ENCODE results near the gene TPH1.

TPH1 gene

DNA sequence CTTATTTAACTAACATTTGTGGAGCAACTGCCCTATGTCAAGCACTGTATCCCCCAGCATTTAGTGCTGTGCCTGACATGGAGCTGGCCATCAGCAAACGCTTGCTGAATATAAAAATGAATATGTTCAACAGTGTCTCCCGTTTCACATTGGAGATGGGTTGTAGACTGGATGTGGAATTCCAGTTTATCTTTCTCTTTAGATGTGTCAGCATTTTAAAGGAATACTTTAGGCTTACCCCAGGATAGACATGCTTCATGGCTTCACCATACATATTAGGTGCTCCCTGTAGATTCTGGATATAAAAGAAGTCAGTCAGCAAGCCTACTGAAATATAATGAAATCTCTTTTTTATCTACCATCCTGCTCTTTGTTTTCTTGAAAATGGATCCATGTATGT is 21.3 kb upstream of the TPH1 start:
- DNase-seq, result no peak
- no peaks in the 10 kb centered on the region for H3K4me1 ChIP-seq (ENCODE audit: control insufficient read depth, insufficient read depth, low read length, poor library complexity, severe bottlenecking)
- no peak overlapping the region for H3K4me3 ChIP-seq (ENCODE audit: insufficient read depth, low read depth, low read length, poor library complexity, severe bottlenecking)
- H3K27ac ChIP-seq (ENCODE audit: insufficient read depth, low read length, poor library complexity, severe bottlenecking), result no peak overlapping the region
- no peaks in the 10 kb centered on the region for H3K27me3 ChIP-seq (replicated peaks; ENCODE audit: control insufficient read depth, insufficient read depth, low read length, poor library complexity, severe bottlenecking)
- H3K36me3 ChIP-seq (ENCODE audit: control insufficient read depth, insufficient read depth, low read length), result no peaks in the 10 kb centered on the region
- H3K9me3 ChIP-seq (ENCODE audit: control insufficient read depth, low read length), result no peaks in the 10 kb centered on the region

DNA sequence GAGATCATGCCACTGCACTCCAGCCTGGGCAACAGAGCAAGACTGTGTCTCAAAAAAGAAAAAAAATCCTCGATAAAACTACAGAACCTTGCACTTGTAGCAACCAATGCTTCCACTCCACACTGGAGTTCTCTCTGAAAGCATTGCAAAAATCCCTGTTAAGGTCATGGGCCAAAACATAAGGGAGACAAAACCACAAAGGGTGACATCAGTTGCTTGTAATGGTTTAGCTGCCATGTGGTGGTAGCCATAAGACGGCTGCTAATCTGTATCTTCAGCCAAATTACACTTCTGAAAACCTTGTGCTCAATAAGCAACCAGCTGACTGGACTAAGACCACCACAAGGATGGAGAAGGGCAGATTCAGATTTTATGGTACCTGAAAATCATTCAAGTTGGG is 20.6 kb upstream of the TPH1 start:
- Histone ChIP-seq H3K9me3 (ENCODE audit: control insufficient read depth, low read length) (no peaks in the 10 kb centered on the region), H3K4me3 (ENCODE audit: insufficient read depth, low read depth, low read length, poor library complexity, severe bottlenecking) (no peak overlapping the region), H3K27me3 (replicated peaks; ENCODE audit: control insufficient read depth, insufficient read depth, low read length, poor library complexity, severe bottlenecking) (no peaks in the 10 kb centered on the region), H3K36me3 (ENCODE audit: control insufficient read depth, insufficient read depth, low read length) (no peaks in the 10 kb centered on the region), H3K4me1 (ENCODE audit: control insufficient read depth, insufficient read depth, low read length, poor library complexity, severe bottlenecking) (no peaks in the 10 kb centered on the region), H3K27ac (ENCODE audit: insufficient read depth, low read length, poor library complexity, severe bottlenecking) (no peak overlapping the region)
- DNase-seq, result no peak

DNA sequence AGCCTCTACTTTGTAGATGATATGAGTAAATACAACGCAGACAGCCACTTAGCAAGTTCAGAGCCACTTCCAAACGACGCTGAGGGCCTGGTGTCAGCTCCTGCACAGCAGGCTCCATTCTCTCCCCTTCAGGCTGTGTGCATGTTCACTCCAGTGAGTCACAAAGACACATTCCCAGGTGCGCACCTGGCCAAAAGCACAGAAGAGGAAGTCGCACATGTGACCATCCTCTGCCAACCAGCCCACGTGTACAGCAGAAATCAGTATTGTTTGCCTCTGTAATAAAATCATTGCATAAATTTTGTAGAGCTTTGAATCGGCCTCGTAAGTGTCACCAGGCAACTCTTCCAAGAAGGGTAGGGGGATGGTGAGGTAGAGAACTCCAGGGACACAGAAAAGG is 19.5 kb upstream of the TPH1 start:
- Histone ChIP-seq H3K27me3 (replicated peaks; ENCODE audit: control insufficient read depth, insufficient read depth, low read length, poor library complexity, severe bottlenecking) (no peaks in the 10 kb centered on the region), H3K36me3 (ENCODE audit: control insufficient read depth, insufficient read depth, low read length) (no peaks in the 10 kb centered on the region), H3K4me3 (ENCODE audit: insufficient read depth, low read depth, low read length, poor library complexity, severe bottlenecking) (no peak overlapping the region), H3K9me3 (ENCODE audit: control insufficient read depth, low read length) (no peaks in the 10 kb centered on the region), H3K4me1 (ENCODE audit: control insufficient read depth, insufficient read depth, low read length, poor library complexity, severe bottlenecking) (no peaks in the 10 kb centered on the region), H3K27ac (ENCODE audit: insufficient read depth, low read length, poor library complexity, severe bottlenecking) (no peak overlapping the region)
- DNase-seq, result no peak

DNA sequence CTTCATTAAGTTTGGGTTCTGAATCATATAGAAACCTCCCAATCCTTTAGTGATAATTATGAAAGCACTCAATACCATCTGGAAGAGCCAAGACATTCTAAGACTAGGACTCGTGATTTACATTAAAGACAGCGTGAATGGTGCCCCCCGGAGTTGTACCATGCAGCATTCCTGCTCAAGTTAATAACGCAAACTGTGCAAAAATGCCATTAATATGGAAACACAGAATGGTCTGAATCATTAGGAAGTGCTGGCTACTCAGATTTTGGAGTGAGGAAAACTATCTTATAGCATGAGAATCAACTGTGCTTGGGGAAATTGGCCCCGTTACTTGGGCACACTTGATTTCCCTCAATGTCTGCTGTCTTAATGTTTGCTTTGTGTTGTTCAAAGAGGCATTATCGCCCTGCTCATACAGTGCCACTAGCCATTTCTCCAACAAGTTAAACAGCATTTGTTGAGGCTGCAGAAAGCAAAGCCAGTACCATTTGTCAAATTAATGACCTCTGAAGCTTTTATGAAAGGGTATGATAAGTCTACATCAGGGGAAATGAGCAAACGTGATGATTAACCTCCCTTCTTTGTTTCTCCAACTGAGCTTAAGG is 18.5 kb upstream of the TPH1 start:
- H3K27me3 ChIP-seq (replicated peaks; ENCODE audit: control insufficient read depth, insufficient read depth, low read length, poor library complexity, severe bottlenecking), result no peaks in the 10 kb centered on the region
- no peak overlapping the region for H3K4me3 ChIP-seq (ENCODE audit: insufficient read depth, low read depth, low read length, poor library complexity, severe bottlenecking)
- H3K9me3 ChIP-seq (ENCODE audit: control insufficient read depth, low read length), result no peaks in the 10 kb centered on the region
- no peaks in the 10 kb centered on the region for H3K36me3 ChIP-seq (ENCODE audit: control insufficient read depth, insufficient read depth, low read length)
- H3K4me1 ChIP-seq (ENCODE audit: control insufficient read depth, insufficient read depth, low read length, poor library complexity, severe bottlenecking), result no peaks in the 10 kb centered on the region
- DNase-seq, result no peak
- H3K27ac ChIP-seq (ENCODE audit: insufficient read depth, low read length, poor library complexity, severe bottlenecking), result no peak overlapping the region

DNA sequence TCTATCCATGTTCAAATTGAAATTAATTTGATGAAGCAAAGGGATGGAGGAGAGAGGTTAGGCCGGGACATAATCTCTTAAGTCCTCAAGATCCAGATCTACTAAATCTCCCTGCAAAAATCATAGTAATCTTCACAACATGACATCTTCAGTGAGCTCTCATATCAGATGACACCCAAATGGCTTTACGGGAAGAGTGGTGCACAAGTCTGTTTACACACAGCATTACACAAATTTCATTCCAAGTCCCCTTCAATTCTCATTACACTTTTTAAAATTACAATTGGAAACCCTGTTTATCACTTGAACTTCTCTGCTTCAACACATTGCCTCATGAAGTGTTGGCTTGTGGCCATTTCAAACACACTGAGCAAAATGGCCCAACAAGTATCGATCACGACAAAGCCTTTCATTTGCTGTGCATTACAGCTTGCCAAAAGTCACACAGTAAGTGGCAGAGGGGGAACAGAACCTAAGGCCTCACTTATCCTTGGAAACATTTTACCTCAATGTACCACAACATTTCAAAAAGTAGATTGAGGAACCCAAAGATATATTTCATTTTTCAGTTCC is 17.9 kb upstream of the TPH1 start:
- H3K36me3 ChIP-seq (ENCODE audit: control insufficient read depth, insufficient read depth, low read length), result no peaks in the 10 kb centered on the region
- H3K4me3 ChIP-seq (ENCODE audit: insufficient read depth, low read depth, low read length, poor library complexity, severe bottlenecking), result no peak overlapping the region
- DNase-seq, result no peak
- no peak overlapping the region for H3K27ac ChIP-seq (ENCODE audit: insufficient read depth, low read length, poor library complexity, severe bottlenecking)
- no peaks in the 10 kb centered on the region for H3K4me1 ChIP-seq (ENCODE audit: control insufficient read depth, insufficient read depth, low read length, poor library complexity, severe bottlenecking)
- no peaks in the 10 kb centered on the region for H3K27me3 ChIP-seq (replicated peaks; ENCODE audit: control insufficient read depth, insufficient read depth, low read length, poor library complexity, severe bottlenecking)
- H3K9me3 ChIP-seq (ENCODE audit: control insufficient read depth, low read length), result no peaks in the 10 kb centered on the region

DNA sequence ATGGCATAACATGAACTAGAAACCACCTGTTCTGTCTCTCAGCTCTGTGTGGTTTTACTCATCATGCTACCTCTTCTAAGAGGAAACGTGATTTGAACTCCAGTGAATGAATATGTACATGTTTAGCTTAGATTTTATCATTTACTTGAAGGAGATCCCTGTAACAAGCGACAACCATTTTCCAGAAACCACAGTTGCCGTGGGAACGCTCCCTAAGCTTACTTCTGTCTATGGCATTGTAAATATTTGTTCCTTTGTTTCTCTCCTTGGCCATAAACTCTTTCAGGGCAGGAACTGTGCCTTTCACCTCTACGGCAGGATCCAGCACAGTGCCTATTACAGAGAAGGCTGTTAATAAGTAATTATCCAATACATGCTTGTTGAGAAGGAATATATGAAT is 17.1 kb upstream of the TPH1 start:
- no peak overlapping the region for H3K4me3 ChIP-seq (ENCODE audit: insufficient read depth, low read depth, low read length, poor library complexity, severe bottlenecking)
- no peak for DNase-seq
- no peaks in the 10 kb centered on the region for H3K27me3 ChIP-seq (replicated peaks; ENCODE audit: control insufficient read depth, insufficient read depth, low read length, poor library complexity, severe bottlenecking)
- H3K27ac ChIP-seq (ENCODE audit: insufficient read depth, low read length, poor library complexity, severe bottlenecking), result no peak overlapping the region
- H3K36me3 ChIP-seq (ENCODE audit: control insufficient read depth, insufficient read depth, low read length), result no peaks in the 10 kb centered on the region
- no peaks in the 10 kb centered on the region for H3K9me3 ChIP-seq (ENCODE audit: control insufficient read depth, low read length)
- no peaks in the 10 kb centered on the region for H3K4me1 ChIP-seq (ENCODE audit: control insufficient read depth, insufficient read depth, low read length, poor library complexity, severe bottlenecking)

DNA sequence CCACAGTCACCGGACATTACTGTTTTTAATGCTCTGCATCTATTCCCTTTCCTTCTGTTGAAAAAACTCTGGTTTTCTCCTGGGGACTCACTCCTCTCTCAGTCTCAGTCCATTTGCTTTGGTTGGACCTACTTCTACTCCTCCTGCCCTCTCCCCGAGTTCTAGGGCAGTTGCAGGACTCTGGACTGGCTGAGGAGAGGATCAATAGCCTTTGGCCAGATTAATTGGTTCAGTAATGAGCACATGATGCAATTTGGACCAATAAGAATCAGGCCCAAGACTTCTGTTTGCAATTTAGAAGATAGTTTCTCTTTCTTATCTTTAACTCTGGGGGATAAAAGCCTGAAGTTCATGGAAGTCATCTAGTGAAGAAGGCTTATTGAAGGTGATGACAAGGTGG is 15.3 kb upstream of the TPH1 start:
- no peaks in the 10 kb centered on the region for H3K27me3 ChIP-seq (replicated peaks; ENCODE audit: control insufficient read depth, insufficient read depth, low read length, poor library complexity, severe bottlenecking)
- no peaks in the 10 kb centered on the region for H3K36me3 ChIP-seq (ENCODE audit: control insufficient read depth, insufficient read depth, low read length)
- no peaks in the 10 kb centered on the region for H3K9me3 ChIP-seq (ENCODE audit: control insufficient read depth, low read length)
- H3K4me3 ChIP-seq (ENCODE audit: insufficient read depth, low read depth, low read length, poor library complexity, severe bottlenecking), result no peak overlapping the region
- DNase-seq, result no peak
- H3K4me1 ChIP-seq (ENCODE audit: control insufficient read depth, insufficient read depth, low read length, poor library complexity, severe bottlenecking), result no peaks in the 10 kb centered on the region
- no peak overlapping the region for H3K27ac ChIP-seq (ENCODE audit: insufficient read depth, low read length, poor library complexity, severe bottlenecking)

DNA sequence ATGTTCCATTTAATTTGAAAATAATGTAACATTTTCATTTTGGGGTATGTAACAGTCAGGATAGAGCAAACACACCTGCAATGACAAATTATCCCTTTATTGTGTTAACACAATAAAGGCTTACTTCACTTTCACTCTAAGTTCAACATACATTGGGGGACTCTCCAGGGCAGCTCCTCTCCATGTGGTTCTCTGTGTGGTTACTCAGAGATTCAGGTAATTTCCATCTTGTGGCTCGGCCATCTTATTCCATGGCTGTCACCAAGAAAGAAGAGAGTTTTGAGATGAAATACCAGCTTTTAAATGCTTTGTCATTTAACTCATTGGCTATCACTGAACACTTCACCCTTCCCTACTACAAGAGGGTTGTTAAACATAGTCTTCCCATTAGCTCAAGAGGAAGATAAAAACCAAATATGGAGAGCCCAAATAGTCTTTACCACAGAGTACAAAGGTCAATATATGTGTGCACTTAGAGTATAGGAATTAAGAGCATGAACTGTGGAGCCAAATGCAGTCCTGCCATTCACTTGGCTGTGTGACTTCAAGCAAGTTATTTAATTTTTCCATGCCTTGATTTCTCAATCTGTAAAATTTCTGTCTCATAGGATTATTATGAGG is 10.6 kb upstream of the TPH1 start:
- H3K27ac ChIP-seq (ENCODE audit: insufficient read depth, low read length, poor library complexity, severe bottlenecking), result no peak overlapping the region
- H3K36me3 ChIP-seq (ENCODE audit: control insufficient read depth, insufficient read depth, low read length), result no peaks in the 10 kb centered on the region
- no peaks in the 10 kb centered on the region for H3K9me3 ChIP-seq (ENCODE audit: control insufficient read depth, low read length)
- no peaks in the 10 kb centered on the region for H3K4me1 ChIP-seq (ENCODE audit: control insufficient read depth, insufficient read depth, low read length, poor library complexity, severe bottlenecking)
- DNase-seq, result no peak
- H3K4me3 ChIP-seq (ENCODE audit: insufficient read depth, low read depth, low read length, poor library complexity, severe bottlenecking), result no peak overlapping the region
- H3K27me3 ChIP-seq (replicated peaks; ENCODE audit: control insufficient read depth, insufficient read depth, low read length, poor library complexity, severe bottlenecking), result no peaks in the 10 kb centered on the region

DNA sequence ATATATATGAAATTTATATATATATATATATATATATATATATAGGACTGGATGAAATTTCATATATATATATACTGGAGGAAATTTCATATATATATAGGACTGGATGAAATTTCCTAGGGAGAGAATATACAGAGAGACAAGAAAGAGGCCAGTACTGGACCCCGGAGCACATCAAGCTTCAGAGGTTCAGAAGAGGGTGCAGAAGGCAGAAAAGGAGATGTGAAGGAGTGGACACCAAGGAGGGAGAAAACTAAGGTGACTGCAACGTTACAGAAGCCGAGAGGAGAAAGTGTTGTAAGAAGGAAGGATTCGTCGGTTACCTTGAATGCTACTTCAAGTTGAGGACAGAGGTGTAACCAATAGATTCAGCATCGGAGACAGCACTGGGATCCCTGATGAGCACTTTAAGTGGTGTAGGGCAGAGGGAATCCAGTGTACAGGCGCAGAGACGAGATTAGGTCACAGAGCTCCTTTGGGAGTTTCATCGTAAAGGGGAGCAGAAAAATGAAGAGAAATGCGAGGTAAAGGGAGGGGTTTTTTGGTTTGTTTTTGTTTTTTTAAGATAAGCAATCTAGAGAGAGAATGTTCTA is 8.5 kb upstream of the TPH1 start:
- no peak for DNase-seq
- Histone ChIP-seq H3K36me3 (ENCODE audit: control insufficient read depth, insufficient read depth, low read length) (no peaks in the 10 kb centered on the region), H3K4me3 (ENCODE audit: insufficient read depth, low read depth, low read length, poor library complexity, severe bottlenecking) (no peak overlapping the region), H3K27ac (ENCODE audit: insufficient read depth, low read length, poor library complexity, severe bottlenecking) (no peak overlapping the region), H3K4me1 (ENCODE audit: control insufficient read depth, insufficient read depth, low read length, poor library complexity, severe bottlenecking) (no peaks in the 10 kb centered on the region), H3K9me3 (ENCODE audit: control insufficient read depth, low read length) (no peaks in the 10 kb centered on the region), H3K27me3 (replicated peaks; ENCODE audit: control insufficient read depth, insufficient read depth, low read length, poor library complexity, severe bottlenecking) (no peaks in the 10 kb centered on the region)

DNA sequence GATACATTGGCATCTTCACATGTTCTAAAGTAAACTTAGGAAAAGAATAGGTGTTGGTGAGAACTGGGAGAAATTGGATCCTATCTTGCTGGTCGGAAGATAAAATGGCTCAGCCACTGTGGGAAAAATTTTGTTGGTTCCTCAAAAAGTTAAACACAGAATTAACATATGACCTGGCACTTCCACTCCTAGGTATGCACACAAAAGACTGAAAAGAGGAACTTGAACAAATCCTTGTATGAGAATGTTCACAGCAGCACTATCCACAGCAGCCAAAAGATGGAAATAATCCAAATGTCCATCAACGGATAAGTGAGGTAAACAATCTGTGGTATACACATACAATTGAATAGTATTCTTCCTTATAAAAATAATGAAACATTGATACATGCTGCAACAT is 4.8 kb upstream of the TPH1 start:
- no peaks in the 10 kb centered on the region for H3K27me3 ChIP-seq (replicated peaks; ENCODE audit: control insufficient read depth, insufficient read depth, low read length, poor library complexity, severe bottlenecking)

More for the DNA sequence above, 4.8 kb upstream of the TPH1 start:
- no peak for DNase-seq
- Histone ChIP-seq H3K27ac (ENCODE audit: insufficient read depth, low read length, poor library complexity, severe bottlenecking) (no peak overlapping the region), H3K4me3 (ENCODE audit: insufficient read depth, low read depth, low read length, poor library complexity, severe bottlenecking) (no peak overlapping the region), H3K36me3 (ENCODE audit: control insufficient read depth, insufficient read depth, low read length) (no peaks in the 10 kb centered on the region), H3K9me3 (ENCODE audit: control insufficient read depth, low read length) (no peaks in the 10 kb centered on the region), H3K4me1 (ENCODE audit: control insufficient read depth, insufficient read depth, low read length, poor library complexity, severe bottlenecking) (no peaks in the 10 kb centered on the region)
